Measurements from ENCODE around the gene CD27. TPM values are rescaled to one million over a fixed set of nuclear protein-coding genes. Genes with fewer than 3 reads are reported as not detected.

The CD27 gene
- total RNA-seq, 1 experiment from 2014 or later: 0.23 TPM

- H3K27me3 ChIP-seq (ENCODE audit: control insufficient read depth, insufficient read depth, low read length): no peaks in the 10 kb centered on the region
- in situ Hi-C loops (cut with HindIII; ENCODE audit: low pct_unique_long_range_greater_than_20kb, low sequenced_read_pairs): no loop called here
- TF ChIP-seq TCF7L2 (IDR thresholded peaks at IDR 0.05; ENCODE audit: low read depth, low read length) (no peak), SIN3A (IDR thresholded peaks at IDR 0.05; ENCODE audit: borderline replicate concordance, insufficient read depth, low read depth, low read length) (no peak), CTCF (IDR thresholded peaks at IDR 0.05) (no peak)
- TF ChIP-seq, protein P1, sequence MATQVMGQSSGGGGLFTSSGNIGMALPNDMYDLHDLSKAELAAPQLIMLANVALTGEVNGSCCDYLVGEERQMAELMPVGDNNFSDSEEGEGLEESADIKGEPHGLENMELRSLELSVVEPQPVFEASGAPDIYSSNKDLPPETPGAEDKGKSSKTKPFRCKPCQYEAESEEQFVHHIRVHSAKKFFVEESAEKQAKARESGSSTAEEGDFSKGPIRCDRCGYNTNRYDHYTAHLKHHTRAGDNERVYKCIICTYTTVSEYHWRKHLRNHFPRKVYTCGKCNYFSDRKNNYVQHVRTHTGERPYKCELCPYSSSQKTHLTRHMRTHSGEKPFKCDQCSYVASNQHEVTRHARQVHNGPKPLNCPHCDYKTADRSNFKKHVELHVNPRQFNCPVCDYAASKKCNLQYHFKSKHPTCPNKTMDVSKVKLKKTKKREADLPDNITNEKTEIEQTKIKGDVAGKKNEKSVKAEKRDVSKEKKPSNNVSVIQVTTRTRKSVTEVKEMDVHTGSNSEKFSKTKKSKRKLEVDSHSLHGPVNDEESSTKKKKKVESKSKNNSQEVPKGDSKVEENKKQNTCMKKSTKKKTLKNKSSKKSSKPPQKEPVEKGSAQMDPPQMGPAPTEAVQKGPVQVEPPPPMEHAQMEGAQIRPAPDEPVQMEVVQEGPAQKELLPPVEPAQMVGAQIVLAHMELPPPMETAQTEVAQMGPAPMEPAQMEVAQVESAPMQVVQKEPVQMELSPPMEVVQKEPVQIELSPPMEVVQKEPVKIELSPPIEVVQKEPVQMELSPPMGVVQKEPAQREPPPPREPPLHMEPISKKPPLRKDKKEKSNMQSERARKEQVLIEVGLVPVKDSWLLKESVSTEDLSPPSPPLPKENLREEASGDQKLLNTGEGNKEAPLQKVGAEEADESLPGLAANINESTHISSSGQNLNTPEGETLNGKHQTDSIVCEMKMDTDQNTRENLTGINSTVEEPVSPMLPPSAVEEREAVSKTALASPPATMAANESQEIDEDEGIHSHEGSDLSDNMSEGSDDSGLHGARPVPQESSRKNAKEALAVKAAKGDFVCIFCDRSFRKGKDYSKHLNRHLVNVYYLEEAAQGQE (IDR thresholded peaks at IDR 0.05; ENCODE audit: insufficient read depth in 1 of 2, low read depth in 2 of 2, low read length in 1 of 2): no peak
- ATAC-seq (no peak), DNase-seq (ENCODE audit: low read depth, low spot score) (no peak)
- BruUV-seq (replicated peaks): no TSS peak
- no peaks in the 10 kb centered on the region for H3K4me1 ChIP-seq (ENCODE audit: control insufficient read depth, insufficient read depth, low read length)
- intact Hi-C loops (cut with micrococcal nuclease; ENCODE audit: unreplicated experiment): no loop called here
- no peaks in the 10 kb centered on the region for H3K9me3 ChIP-seq (ENCODE audit: control insufficient read depth, insufficient read depth, low read depth, low read length)
- ChIA-PET CTCF (no interaction called here), POLR2A (no interaction called here)
- no peak overlapping the region for H3K27ac ChIP-seq (ENCODE audit: low read length)
- H3K36me3 ChIP-seq (ENCODE audit: control insufficient read depth, insufficient read depth, low read length): no peaks in the 10 kb centered on the region
- no peak overlapping the region for H3K4me3 ChIP-seq (ENCODE audit: low read depth in 2 of 2, low read length in 2 of 2)
Measured at GRCh38 chr12:6399884-6400644, 44.7 kb upstream of the CD27 start.

DNA sequence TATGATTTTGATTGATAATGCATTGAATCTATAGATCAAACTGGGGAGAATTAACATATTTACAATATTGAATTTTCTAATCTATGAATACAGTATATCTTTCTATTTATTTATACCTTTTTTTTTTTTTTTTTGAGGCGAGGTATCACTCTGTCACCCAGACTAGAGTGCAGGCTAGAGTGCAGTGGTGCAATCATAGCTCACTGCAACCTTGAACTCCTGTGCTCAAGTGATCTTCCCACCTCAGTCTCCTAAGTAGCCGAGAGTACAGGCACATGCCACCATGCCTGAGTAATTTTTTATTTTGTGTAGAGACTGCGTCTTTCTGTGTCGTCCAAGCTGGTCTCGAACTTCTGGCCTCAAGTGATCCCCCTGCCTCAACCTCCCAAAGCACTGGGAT lies 40.4 kb upstream of the CD27 start:
- in situ Hi-C loops (cut with HindIII; ENCODE audit: low pct_unique_long_range_greater_than_20kb, low sequenced_read_pairs) (no loop called here), intact Hi-C loops (cut with micrococcal nuclease; ENCODE audit: unreplicated experiment) (no loop called here)
- ChIA-PET CTCF (interaction anchor here (0.7 kb wide), 1 partner anchor 12 kb away, joined by 14 read pairs; no protein-coding TSS in a partner anchor), POLR2A (no interaction called here)
- no peaks in the 10 kb centered on the region for H3K36me3 ChIP-seq (ENCODE audit: control insufficient read depth, insufficient read depth, low read length)
- H3K4me1 ChIP-seq (ENCODE audit: control insufficient read depth, insufficient read depth, low read length): no peaks in the 10 kb centered on the region
- TF ChIP-seq, protein P1 (IDR thresholded peaks at IDR 0.05; ENCODE audit: insufficient read depth in 1 of 2, low read depth in 2 of 2, low read length in 1 of 2): no peak
- TF ChIP-seq CTCF (IDR thresholded peaks at IDR 0.05) (no peak), SIN3A (IDR thresholded peaks at IDR 0.05; ENCODE audit: borderline replicate concordance, insufficient read depth, low read depth, low read length) (no peak), TCF7L2 (IDR thresholded peaks at IDR 0.05; ENCODE audit: low read depth, low read length) (no peak), POLR2AphosphoS5 (IDR thresholded peaks at IDR 0.05; ENCODE audit: low read depth, low read length) (no peak)
- H3K27me3 ChIP-seq (ENCODE audit: control insufficient read depth, insufficient read depth, low read length): no peaks in the 10 kb centered on the region
- ATAC-seq: no peak
- BruUV-seq (replicated peaks): no TSS peak
- no peaks in the 10 kb centered on the region for H3K9me3 ChIP-seq (ENCODE audit: control insufficient read depth, insufficient read depth, low read depth, low read length)
- DNase-seq (ENCODE audit: low read depth, low spot score): no peak
- H3K27ac ChIP-seq (ENCODE audit: low read length): no peak overlapping the region
- H3K4me3 ChIP-seq (ENCODE audit: low read depth in 2 of 2, low read length in 2 of 2): no peak overlapping the region
